Osteoblast (primary cell): Measurements from ENCODE around the gene IRS2. TPM values are rescaled to one million over a fixed set of nuclear protein-coding genes. Genes with fewer than 3 reads are reported as not detected.

Experiments
- DNase-seq: peaks from one replicate; pipeline ENCODE4 v3.0.0; 2011; ENCODE audit warnings: low spot score, mixed read lengths; ENCODE audit not compliant: insufficient read length; ENCODE audit errors: missing footprints
- H2AFZ ChIP-seq: 2 replicates; pipeline ENCODE4 v1.6.0; 2011; ENCODE audit warnings: mild to moderate bottlenecking, low read length
- H3K27ac ChIP-seq: 2 replicates; pipeline ENCODE4 v1.5.1; 2011; ENCODE audit warnings: mild to moderate bottlenecking, low read depth, low read length, moderate library complexity
- H3K27me3 ChIP-seq: 2 replicates; pipeline ENCODE4 v1.6.0; 2012; ENCODE audit warnings: mild to moderate bottlenecking, control low read depth, inconsistent platforms, low read length, moderate library complexity; ENCODE audit not compliant: insufficient read depth
- H3K36me3 ChIP-seq: 2 replicates; pipeline ENCODE4 v1.5.1; 2011; ENCODE audit warnings: mild to moderate bottlenecking, low read length, control low read depth, moderate library complexity; ENCODE audit not compliant: insufficient read depth
- H3K4me1 ChIP-seq: 2 replicates; pipeline ENCODE4 v1.5.1; 2011; ENCODE audit warnings: mild to moderate bottlenecking, low read length, control low read depth, moderate library complexity; ENCODE audit not compliant: insufficient read depth
- H3K4me2 ChIP-seq: 2 replicates; pipeline ENCODE4 v1.6.0; 2011; ENCODE audit warnings: mild to moderate bottlenecking, low read length; ENCODE audit not compliant: insufficient read depth
- H3K4me3 ChIP-seq: fragments of 200-600 bp; sonication (generic); 3 replicates; pipeline ENCODE4 v1.5.1; 2012; ENCODE audit warnings: mild to moderate bottlenecking, low read length, inconsistent platforms; ENCODE audit not compliant: insufficient read depth
- H3K79me2 ChIP-seq: 2 replicates; pipeline ENCODE4 v1.6.0; 2012; ENCODE audit warnings: mild to moderate bottlenecking, low read length, control low read depth, inconsistent platforms; ENCODE audit not compliant: insufficient read depth
- H3K9me3 ChIP-seq: 2 replicates; pipeline ENCODE4 v1.5.1; 2011; ENCODE audit warnings: low read depth, low read length, control low read depth
- H4K20me1 ChIP-seq: 2 replicates; pipeline ENCODE4 v1.6.0; 2012; ENCODE audit warnings: mild to moderate bottlenecking, low read length, control low read depth; ENCODE audit not compliant: insufficient read depth
- total RNA-seq: library from RNA; depleted of rRNA; stranded (reverse); fragments of >200 nt; gene quantifications from 2 replicates; pipeline ENCODE4 v1.2.3, GENCODE V29; 2012
- TF ChIP-seq, protein P1 (sequence below): IDR thresholded peaks from 2 replicates; pipeline ENCODE4 v1.5.1; 2011; ENCODE audit warnings: mild to moderate bottlenecking, low read depth, low read length, moderate library complexity; ENCODE audit errors: extremely low read depth

The IRS2 gene
- total RNA-seq, 1 donor, result 8.3 TPM

DNA sequence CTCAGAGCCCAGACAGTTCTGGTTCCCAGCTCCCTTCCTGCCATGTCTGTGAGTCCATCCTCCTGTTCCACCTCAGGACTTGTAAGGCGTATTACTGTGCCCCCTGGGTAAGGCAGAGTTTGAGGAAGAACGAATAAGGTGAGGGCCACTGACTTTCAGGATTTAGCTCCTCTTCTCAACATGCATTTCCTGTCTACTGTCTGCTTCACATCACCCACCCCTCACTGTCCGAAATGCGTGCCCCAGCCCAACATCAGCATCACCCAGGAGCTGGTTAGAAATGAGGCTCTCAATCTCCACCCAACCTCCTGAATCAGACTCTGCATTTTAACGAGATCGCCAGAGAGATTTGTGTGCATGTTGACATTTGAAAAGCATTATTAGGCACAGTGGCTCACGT lies 44.4 kb downstream of the IRS2 start:
- no peak for DNase-seq
- Histone ChIP-seq H3K36me3 (no peaks in the 10 kb centered on the region), H3K4me1 (no peaks in the 10 kb centered on the region), H3K4me2 (no peak overlapping the region), H2AFZ (no peak overlapping the region), H3K4me3 (no peak overlapping the region), H3K27me3 (no peaks in the 10 kb centered on the region), H3K79me2 (no peaks in the 10 kb centered on the region), H3K27ac (no peak overlapping the region), H4K20me1 (no peaks in the 10 kb centered on the region), H3K9me3 (no peaks in the 10 kb centered on the region)
- TF ChIP-seq, protein P1, sequence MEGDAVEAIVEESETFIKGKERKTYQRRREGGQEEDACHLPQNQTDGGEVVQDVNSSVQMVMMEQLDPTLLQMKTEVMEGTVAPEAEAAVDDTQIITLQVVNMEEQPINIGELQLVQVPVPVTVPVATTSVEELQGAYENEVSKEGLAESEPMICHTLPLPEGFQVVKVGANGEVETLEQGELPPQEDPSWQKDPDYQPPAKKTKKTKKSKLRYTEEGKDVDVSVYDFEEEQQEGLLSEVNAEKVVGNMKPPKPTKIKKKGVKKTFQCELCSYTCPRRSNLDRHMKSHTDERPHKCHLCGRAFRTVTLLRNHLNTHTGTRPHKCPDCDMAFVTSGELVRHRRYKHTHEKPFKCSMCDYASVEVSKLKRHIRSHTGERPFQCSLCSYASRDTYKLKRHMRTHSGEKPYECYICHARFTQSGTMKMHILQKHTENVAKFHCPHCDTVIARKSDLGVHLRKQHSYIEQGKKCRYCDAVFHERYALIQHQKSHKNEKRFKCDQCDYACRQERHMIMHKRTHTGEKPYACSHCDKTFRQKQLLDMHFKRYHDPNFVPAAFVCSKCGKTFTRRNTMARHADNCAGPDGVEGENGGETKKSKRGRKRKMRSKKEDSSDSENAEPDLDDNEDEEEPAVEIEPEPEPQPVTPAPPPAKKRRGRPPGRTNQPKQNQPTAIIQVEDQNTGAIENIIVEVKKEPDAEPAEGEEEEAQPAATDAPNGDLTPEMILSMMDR, result no peak

- Histone ChIP-seq H3K27me3 (no peaks in the 10 kb centered on the region), H3K79me2 (no peaks in the 10 kb centered on the region), H3K4me1 (no peaks in the 10 kb centered on the region), H2AFZ (no peak overlapping the region), H3K4me3 (no peak overlapping the region), H4K20me1 (no peaks in the 10 kb centered on the region), H3K4me2 (no peak overlapping the region), H3K27ac (no peak overlapping the region), H3K9me3 (no peaks in the 10 kb centered on the region), H3K36me3 (no peaks in the 10 kb centered on the region)
- DNase-seq, result no peak
- TF ChIP-seq, protein P1, result no peak
Measured at GRCh38 chr13:109740721-109741120, 45.7 kb downstream of the IRS2 start.

GRCh38 chr13:109740121-109740520 lies 46.3 kb downstream of the IRS2 start:
- no peak for DNase-seq
- Histone ChIP-seq H3K4me2 (no peak overlapping the region), H3K36me3 (no peaks in the 10 kb centered on the region), H3K27me3 (no peaks in the 10 kb centered on the region), H3K9me3 (no peaks in the 10 kb centered on the region), H2AFZ (no peak overlapping the region), H3K79me2 (no peaks in the 10 kb centered on the region), H3K27ac (no peak overlapping the region), H4K20me1 (no peaks in the 10 kb centered on the region), H3K4me1 (no peaks in the 10 kb centered on the region), H3K4me3 (no peak overlapping the region)
- TF ChIP-seq, protein P1, result no peak

GRCh38 chr13:109738298-109738746 lies 48.1 kb downstream of the IRS2 start:
- no peak overlapping the region for H3K4me2 ChIP-seq
- no peaks in the 10 kb centered on the region for H3K27me3 ChIP-seq
- peak; percentile 84 for DNase-seq
- H3K9me3 ChIP-seq, result no peaks in the 10 kb centered on the region
- H4K20me1 ChIP-seq, result no peaks in the 10 kb centered on the region
- H3K4me3 ChIP-seq, result no peak overlapping the region
- H3K27ac ChIP-seq, result no peak overlapping the region
- H3K36me3 ChIP-seq, result no peaks in the 10 kb centered on the region
- H3K4me1 ChIP-seq, result no peaks in the 10 kb centered on the region
- H2AFZ ChIP-seq, result no peak overlapping the region
- TF ChIP-seq, protein P1, result no peak
- no peaks in the 10 kb centered on the region for H3K79me2 ChIP-seq
